A549 treated with AZD9567 at 1 μM for 4 hours (cell line): ENCODE measurements around the gene B4GALNT4. TPM values are rescaled to one million over a fixed set of nuclear protein-coding genes. Genes with fewer than 3 reads are reported as not detected.

Experiments
- total RNA-seq: library from RNA; stranded (reverse); fragments of 200-300 nt; extraction: Qiagen RNA extraction; gene quantifications from 5 replicates; pipeline ENCODE4 v1.2.3, GENCODE V29; 2022; ENCODE audit not compliant: insufficient read depth

Gene B4GALNT4, protein sequence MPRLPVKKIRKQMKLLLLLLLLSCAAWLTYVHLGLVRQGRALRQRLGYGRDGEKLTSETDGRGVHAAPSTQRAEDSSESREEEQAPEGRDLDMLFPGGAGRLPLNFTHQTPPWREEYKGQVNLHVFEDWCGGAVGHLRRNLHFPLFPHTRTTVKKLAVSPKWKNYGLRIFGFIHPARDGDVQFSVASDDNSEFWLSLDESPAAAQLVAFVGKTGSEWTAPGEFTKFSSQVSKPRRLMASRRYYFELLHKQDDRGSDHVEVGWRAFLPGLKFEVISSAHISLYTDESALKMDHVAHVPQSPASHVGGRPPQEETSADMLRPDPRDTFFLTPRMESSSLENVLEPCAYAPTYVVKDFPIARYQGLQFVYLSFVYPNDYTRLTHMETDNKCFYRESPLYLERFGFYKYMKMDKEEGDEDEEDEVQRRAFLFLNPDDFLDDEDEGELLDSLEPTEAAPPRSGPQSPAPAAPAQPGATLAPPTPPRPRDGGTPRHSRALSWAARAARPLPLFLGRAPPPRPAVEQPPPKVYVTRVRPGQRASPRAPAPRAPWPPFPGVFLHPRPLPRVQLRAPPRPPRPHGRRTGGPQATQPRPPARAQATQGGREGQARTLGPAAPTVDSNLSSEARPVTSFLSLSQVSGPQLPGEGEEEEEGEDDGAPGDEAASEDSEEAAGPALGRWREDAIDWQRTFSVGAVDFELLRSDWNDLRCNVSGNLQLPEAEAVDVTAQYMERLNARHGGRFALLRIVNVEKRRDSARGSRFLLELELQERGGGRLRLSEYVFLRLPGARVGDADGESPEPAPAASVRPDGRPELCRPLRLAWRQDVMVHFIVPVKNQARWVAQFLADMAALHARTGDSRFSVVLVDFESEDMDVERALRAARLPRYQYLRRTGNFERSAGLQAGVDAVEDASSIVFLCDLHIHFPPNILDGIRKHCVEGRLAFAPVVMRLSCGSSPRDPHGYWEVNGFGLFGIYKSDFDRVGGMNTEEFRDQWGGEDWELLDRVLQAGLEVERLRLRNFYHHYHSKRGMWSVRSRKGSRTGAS
- total RNA-seq, result 3.5 to 19.5 TPM (median 16.4 TPM) in 5 replicates

GRCh38 chr11:369336-370018 lies at the start of gene B4GALNT4:
B4GALNT4 (plus strand) TSS chr11:369499; CDS start chr11:369804, 305 bp downstream.

GRCh38 chr11:394034-394857 lies 24.9 kb downstream of the B4GALNT4 start, which contains the start of gene PKP3:
PKP3 (plus strand) TSS chr11:394209; CDS start chr11:394293, 84 bp downstream.

Other genes starting within 250 kb of the B4GALNT4 start
- not detected in 5 replicates for gene SCGB1C1, start 176.4 kb upstream of the B4GALNT4 start, total RNA-seq
- 41.9 to 51.9 TPM (median 49.4 TPM) in 5 replicates for gene BET1L, start 162.1 kb upstream of the B4GALNT4 start, total RNA-seq
- 116 to 124 TPM (median 119 TPM) in 5 replicates for gene RIC8A, start 161.8 kb upstream of the B4GALNT4 start, total RNA-seq
- gene SIRT3, start 133.2 kb upstream of the B4GALNT4 start, total RNA-seq, result 19.5 to 22.8 TPM (median 21.8 TPM) in 5 replicates
- 159 to 219 TPM (median 173 TPM) in 5 replicates for gene PSMD13, start 132.5 kb upstream of the B4GALNT4 start, total RNA-seq
- gene NLRP6, start 91.1 kb upstream of the B4GALNT4 start, total RNA-seq, result not detected in 5 replicates
- gene PGGHG, start 80.4 kb upstream of the B4GALNT4 start, total RNA-seq, result 4.7 to 14.4 TPM (median 13.1 TPM) in 5 replicates
- gene IFITM5, start 70.0 kb upstream of the B4GALNT4 start, total RNA-seq, result not detected in 5 replicates
- 44.1 to 65.8 TPM (median 59.9 TPM) in 5 replicates for gene IFITM2, start 61.7 kb upstream of the B4GALNT4 start, total RNA-seq
- gene IFITM1, start 55.5 kb upstream of the B4GALNT4 start, total RNA-seq, result 0.21 to 0.61 TPM (median 0.40 TPM) in 4 of 5 replicates, not detected in the other
- 25.9 to 31.4 TPM (median 29.6 TPM) in 5 replicates for gene IFITM3, start 48.6 kb upstream of the B4GALNT4 start, total RNA-seq
- gene PKP3, start 24.7 kb downstream of the B4GALNT4 start, total RNA-seq, result 23.1 to 36.9 TPM (median 34.3 TPM) in 5 replicates
- 56.8 to 95.7 TPM (median 89.6 TPM) in 5 replicates for gene SIGIRR, start 45.5 kb downstream of the B4GALNT4 start, total RNA-seq
- 0.84 to 1.3 TPM (median 0.85 TPM) in 4 of 5 replicates, not detected in the other for gene ANO9, start 72.5 kb downstream of the B4GALNT4 start, total RNA-seq
- 43.9 to 53.0 TPM (median 47.6 TPM) in 5 replicates for gene PTDSS2, start 80.8 kb downstream of the B4GALNT4 start, total RNA-seq
- gene RNH1, start 137.7 kb downstream of the B4GALNT4 start, total RNA-seq, result 170 to 191 TPM (median 177 TPM) in 5 replicates
- 124 to 168 TPM (median 154 TPM) in 5 replicates for gene HRAS, start 166.1 kb downstream of the B4GALNT4 start, total RNA-seq
- gene LRRC56, start 168.0 kb downstream of the B4GALNT4 start, total RNA-seq, result 0.73 to 1.4 TPM (median 0.86 TPM) in 5 replicates
- gene LMNTD2, start 191.2 kb downstream of the B4GALNT4 start, total RNA-seq, result 2.3 to 2.8 TPM (median 2.5 TPM) in 4 of 5 replicates, not detected in the other
- gene RASSF7, start 191.5 kb downstream of the B4GALNT4 start, total RNA-seq, result 36.4 to 53.5 TPM (median 50.1 TPM) in 5 replicates
- 26.7 to 41.0 TPM (median 39.1 TPM) in 5 replicates for gene PHRF1, start 207.0 kb downstream of the B4GALNT4 start, total RNA-seq
- 7.7 to 13.2 TPM (median 10.5 TPM) in 5 replicates for gene IRF7, start 246.5 kb downstream of the B4GALNT4 start, total RNA-seq